Measurements from ENCODE around the gene TUBGCP6. TPM values are rescaled to one million over a fixed set of nuclear protein-coding genes. Genes with fewer than 3 reads are reported as not detected.

TUBGCP6 gene
- total and polyA plus RNA-seq, 10 of the 15 experiments (the other 5 are each of a cell fraction or from before 2014, with no cell fraction given) = 0.74 to 41.4 (median 19.4) TPM

- RAD21 ChIA-PET (ENCODE audit: unreplicated experiment) = interaction anchor here (0.5 kb wide), 1 partner anchor 227 kb away, joined by 3 read pairs; no protein-coding TSS in a partner anchor
- no peak overlapping the region for H3K9ac ChIP-seq (ENCODE audit: control insufficient read depth, insufficient read depth, low read length)
- TF ChIP-seq BHLHE40 (IDR thresholded peaks at IDR 0.05; ENCODE audit: borderline replicate concordance in 1 of 2, low read depth in 2 of 2, low read length in 1 of 2) (no peak), KAT2A (conservative IDR thresholded peaks at IDR 0.05; ENCODE audit: control insufficient read depth, low read depth, low read length) (no peak), EP300 (IDR thresholded peaks at IDR 0.05; ENCODE audit: borderline replicate concordance in 1 of 2, control insufficient read depth in 1 of 2, low read depth in 2 of 2, low read length in 2 of 2) (no peak), CHD2 (IDR thresholded peaks at IDR 0.05; ENCODE audit: borderline replicate concordance, low read depth, low read length) (no peak), SUPT20H (IDR thresholded peaks at IDR 0.05; ENCODE audit: borderline replicate concordance, control insufficient read depth, low read depth, low read length) (no peak), ATF7 (IDR thresholded peaks at IDR 0.05; ENCODE audit: low read depth) (no peak), TCF12 (IDR thresholded peaks at IDR 0.05; ENCODE audit: low read depth, low read length) (no peak), EZH2 (IDR thresholded peaks at IDR 0.05; ENCODE audit: borderline replicate concordance, control insufficient read depth, low read depth, low read length) (no peak), CEBPB (IDR thresholded peaks at IDR 0.05; ENCODE audit: borderline replicate concordance in 1 of 2, low read depth in 2 of 2, low read length in 2 of 2) (no peak), SKIL (IDR thresholded peaks at IDR 0.05; ENCODE audit: low read depth, poor library complexity, severe bottlenecking) (no peak), CHD1 (IDR thresholded peaks at IDR 0.05; ENCODE audit: low read depth, low read length) (no peak), ZNF384 (IDR thresholded peaks at IDR 0.05; ENCODE audit: borderline replicate concordance, low read depth, low read length) (no peak), CUX1 (IDR thresholded peaks at IDR 0.05; ENCODE audit: insufficient replicate concordance, low read depth, low read length) (no peak), KLF5 (IDR thresholded peaks at IDR 0.05; ENCODE audit: partially characterized antibody) (no peak), BCL3 (IDR thresholded peaks at IDR 0.05; ENCODE audit: borderline replicate concordance, insufficient read depth, low read depth, low read length, poor library complexity, severe bottlenecking) (no peak)
Measured at GRCh38 chr22:50259302-50259701, 14.5 kb upstream of the TUBGCP6 start.

More at GRCh38 chr22:50259302-50259701, 14.5 kb upstream of the TUBGCP6 start:
- Histone ChIP-seq H3K27ac (ENCODE audit: control insufficient read depth, insufficient read depth) (no peak overlapping the region), H3K4me1 (ENCODE audit: control insufficient read depth, insufficient read depth, low read length) (peaks cover 10% of the 10 kb centered on the region), H3K4me3 (no peak overlapping the region), H3K4me2 (ENCODE audit: control insufficient read depth, insufficient read depth) (no peak overlapping the region), H3K79me2 (ENCODE audit: control insufficient read depth, insufficient read depth, low read length) (peaks cover 8% of the 10 kb centered on the region), H3K9me3 (replicated peaks; ENCODE audit: control insufficient read depth, insufficient read depth, low read length) (no peaks in the 10 kb centered on the region), H3K27me3 (replicated peaks in 1 of 2; ENCODE audit: control insufficient read depth in 2 of 2, insufficient read depth in 2 of 2, low read length in 1 of 2) (no peaks in the 10 kb centered on the region), H3K36me3 (ENCODE audit: control insufficient read depth in 2 of 2, insufficient read depth in 2 of 2, low read length in 1 of 2) (no peaks in the 10 kb centered on the region; a peak in 1 of 4 replicates), H2AFZ (ENCODE audit: control insufficient read depth, low read depth, low read length) (no peak overlapping the region), H4K20me1 (ENCODE audit: control insufficient read depth, insufficient read depth) (no peaks in the 10 kb centered on the region)
- WGBS (ENCODE audit: insufficient coverage, insufficient replicate concordance, low lambda C conversion rate, missing lambda C conversion rate) = 82% methylated on average over 15 of the region's 15 CpGs
- SMC1A ChIA-PET (ENCODE audit: uncharacterized antibody, unreplicated experiment) = no interaction called here
- in situ Hi-C loops (cut with MboI) = loop anchor here (10.0 kb wide), 2 partner anchors 235 to 355 kb away; no protein-coding TSS in a partner anchor
- FAIRE-seq = no peak
- intact Hi-C loops (cut with micrococcal nuclease; ENCODE audit: unreplicated experiment) = no loop called here
- BruUV-seq (replicated peaks) = no TSS peak
- ATAC-seq = no peak
- CTCF ChIA-PET = no interaction called here
- POLR2A ChIA-PET = no interaction called here
- no peak for DNase-seq (ENCODE audit: low read depth, low spot score)
